Heart left ventricle (tissue), 16 donors: ENCODE data around the gene PTPRD. TPM values are rescaled to one million over a fixed set of nuclear protein-coding genes. Genes with fewer than 3 reads are reported as not detected.
A peak's percentile ranks its signal among the peaks of the same experiment; 100 is the strongest.
"Not testable (repeated sequence)": the region's sequence is repeated elsewhere in the genome, so short reads cannot be mapped to it uniquely, and the experiment has no call there.

ENCODE experiments used
- ATAC-seq, 4 donors: fragments of 200-7000 bp; cut with Tn5 transposase; one replicate each; pipeline ENCODE4 v1.9.1; 2020 to 2022; ENCODE audit warnings: moderate library complexity in 4 of 4, mild to moderate bottlenecking in 3 of 4, moderate number of reproducible peaks in 1 of 4
- DNase-seq, 5 donors: peaks; one replicate each; pipeline ENCODE4 v3.0.0-alpha.2; 2020
- H3K27ac ChIP-seq, 12 donors: fragments of 200-600 bp; sonication (generic) in 4 of 12; one replicate each; pipeline versions ENCODE4 v1.5.0 to v1.8.0; 2016 to 2022; ENCODE audit warnings: mild to moderate bottlenecking in 2 of 12
- H3K27me3 ChIP-seq, 9 donors: fragments of 200-600 bp; sonication (generic) in 2 of 9; one replicate each; pipeline versions ENCODE4 v1.5.1 to v1.8.0; 2016 to 2022; ENCODE audit warnings: mild to moderate bottlenecking in 3 of 9
- H3K36me3 ChIP-seq, 9 donors: fragments of 200-600 bp; sonication (generic) in 2 of 9; one replicate each; pipeline versions ENCODE4 v1.5.0 to v1.8.0; 2018 to 2022; ENCODE audit warnings: mild to moderate bottlenecking in 2 of 9
- H3K4me1 ChIP-seq, 12 donors: fragments of 200-600 bp; sonication (generic) in 4 of 12; one replicate each; pipeline versions ENCODE4 v1.5.0 to v1.8.0; 2016 to 2022; ENCODE audit warnings: mild to moderate bottlenecking in 3 of 12
- H3K4me3 ChIP-seq, 12 donors: fragments of 200-600 bp; sonication (generic) in 4 of 12; one replicate each; pipeline versions ENCODE4 v1.5.0 to v1.8.0; 2017 to 2022; ENCODE audit warnings: mild to moderate bottlenecking in 9 of 12, moderate library complexity in 4 of 12
- H3K9me3 ChIP-seq, 12 donors: fragments of 200-600 bp; sonication (generic) in 4 of 12; one replicate each; pipeline versions ENCODE4 v1.5.0 to v1.8.0; 2016 to 2022; ENCODE audit warnings: mild to moderate bottlenecking in 1 of 12
- POLR2A ChIP-seq, 2 donors: fragments of 450-650 bp; IDR thresholded peaks; one replicate each; pipeline ENCODE4 v1.6.1; 2017; ENCODE audit warnings: antibody characterized with exemption in 2 of 2, mild to moderate bottlenecking in 2 of 2, moderate library complexity in 2 of 2
- WGBS, 4 donors: extraction: QIAGEN DNeasy Blood & Tissue Kit in 2 of 4; methylation state at CpG; one replicate each; pipeline versions ENCODE4 v1.1.5 to v1.1.7; 2013 to 2018; 5-methylcytosine and 5-hydroxymethylcytosine counted together
- intact Hi-C, 10 donors: fragments of 100-400 bp; cut with DNase I; formaldehyde crosslinking; loops; one replicate each; pipeline versions ENCODE4 v1.11.1 to v1.14.2; 2022
- polyA plus RNA-seq, 2 donors: library from polyadenylated mRNA; stranded (reverse); fragments of 200-250 nt; gene quantifications; one replicate each; pipeline ENCODE4 v1.2.3, GENCODE V29; 2013
- total RNA-seq, 9 donors: library from RNA; depleted of rRNA in 2 of 9; stranded (reverse); fragments of >200 nt in 2 of 9; fragmentation: NEBNext Ultra II Directional in 3 of 9; extraction: Animal tissue kit (Norgen Biotek cat#: 25700) in 3 of 9; gene quantifications; one replicate each; pipeline versions ENCODE4 v1.1.0 to v1.2.4, GENCODE V29; 2016 to 2023
- TF ChIP-seq, protein P1 (sequence below), 12 donors: fragments of 200-600 bp; sonication (generic) in 4 of 12; IDR thresholded peaks; one replicate each; pipeline versions ENCODE4 v1.5.0 to v1.8.0; 2018 to 2022; ENCODE audit warnings: antibody characterized with exemption in 12 of 12, mild to moderate bottlenecking in 5 of 12
- donor health status: ischemic (EF 13 %, LVEDD 7.1; RV severe dilation, severe dysfunction).
- donor health status: healthy with polysubstance abuse.
- donor health status: DM: no; HTN: yes; CAD: no.
- donor health status: DM: no; HTN: no; CAD: no.
- donor health status: ischemic (EF 25% LVEDD 6.9; RV normal size, moderate dysfunction).
- donor health status: ischemic (EF 25% LVEDD 5.7; RV mildly dilated, moderate dysfunction).
- donor health status: healthy.
- donor health status: DM: yes; HTN: yes; CAD: no.
- donor health status: ischemic (EF 35%, LVEDD 5.7; RV mildly dilated, moderate dysfunction).
- donor health status: nonischemic (EF 11% LVEDD 7.7; RV severe dilation, severe dysfunction).
- donor health status: DM: yes; HTN: yes; CAD: no.
- donor health status: PGD.
- donor health status: ischemic (EF 29% LVEDD 5.4; RV normal size, mild dysfunction).
- donor health status: nonischemic (EF 23%, LVEDD 6.1; RV moderate dilation, normal function).

PTPRD gene
- total and polyA plus RNA-seq, 11 donors: 1.4 to 25.3 (median 15.1) TPM

GRCh38 chr9:9045572-9045971, 1567.2 kb downstream of the PTPRD start:
- no peak overlapping the region for H3K4me3 ChIP-seq
- no peak for TF ChIP-seq POLR2A (IDR thresholded peaks at IDR 0.05)
- TF ChIP-seq, protein P1, sequence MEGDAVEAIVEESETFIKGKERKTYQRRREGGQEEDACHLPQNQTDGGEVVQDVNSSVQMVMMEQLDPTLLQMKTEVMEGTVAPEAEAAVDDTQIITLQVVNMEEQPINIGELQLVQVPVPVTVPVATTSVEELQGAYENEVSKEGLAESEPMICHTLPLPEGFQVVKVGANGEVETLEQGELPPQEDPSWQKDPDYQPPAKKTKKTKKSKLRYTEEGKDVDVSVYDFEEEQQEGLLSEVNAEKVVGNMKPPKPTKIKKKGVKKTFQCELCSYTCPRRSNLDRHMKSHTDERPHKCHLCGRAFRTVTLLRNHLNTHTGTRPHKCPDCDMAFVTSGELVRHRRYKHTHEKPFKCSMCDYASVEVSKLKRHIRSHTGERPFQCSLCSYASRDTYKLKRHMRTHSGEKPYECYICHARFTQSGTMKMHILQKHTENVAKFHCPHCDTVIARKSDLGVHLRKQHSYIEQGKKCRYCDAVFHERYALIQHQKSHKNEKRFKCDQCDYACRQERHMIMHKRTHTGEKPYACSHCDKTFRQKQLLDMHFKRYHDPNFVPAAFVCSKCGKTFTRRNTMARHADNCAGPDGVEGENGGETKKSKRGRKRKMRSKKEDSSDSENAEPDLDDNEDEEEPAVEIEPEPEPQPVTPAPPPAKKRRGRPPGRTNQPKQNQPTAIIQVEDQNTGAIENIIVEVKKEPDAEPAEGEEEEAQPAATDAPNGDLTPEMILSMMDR (IDR thresholded peaks at IDR 0.05): no peak
- DNase-seq (no peak), ATAC-seq (no peak)
- no peaks in the 10 kb centered on the region for H3K36me3 ChIP-seq
- 51 to 80% (median 62%) methylated on average over 2 of the region's 2 CpGs for WGBS, 4 donors
- no peaks in the 10 kb centered on the region for H3K9me3 ChIP-seq
- no peak overlapping the region for H3K27ac ChIP-seq
- no peaks in the 10 kb centered on the region for H3K27me3 ChIP-seq
- H3K4me1 ChIP-seq: no peaks in the 10 kb centered on the region
- intact Hi-C loops: no loop called here

- Histone ChIP-seq H3K36me3 (no peaks in the 10 kb centered on the region), H3K27ac (no peak overlapping the region), H3K27me3 (no peaks in the 10 kb centered on the region), H3K9me3 (no peaks in the 10 kb centered on the region), H3K4me1 (no peaks in the 10 kb centered on the region), H3K4me3 (no peak overlapping the region)
- 40 to 53% (median 45%) methylated on average over 4 of the region's 4 CpGs for WGBS, 4 donors
- ATAC-seq (no peak), DNase-seq (no peak)
- TF ChIP-seq, protein P1 (IDR thresholded peaks at IDR 0.05): no peak
- no peak for TF ChIP-seq POLR2A (IDR thresholded peaks at IDR 0.05)
- intact Hi-C loops: no loop called here
Observed at GRCh38 chr9:9045072-9045471, 1567.7 kb downstream of the PTPRD start.

DNA sequence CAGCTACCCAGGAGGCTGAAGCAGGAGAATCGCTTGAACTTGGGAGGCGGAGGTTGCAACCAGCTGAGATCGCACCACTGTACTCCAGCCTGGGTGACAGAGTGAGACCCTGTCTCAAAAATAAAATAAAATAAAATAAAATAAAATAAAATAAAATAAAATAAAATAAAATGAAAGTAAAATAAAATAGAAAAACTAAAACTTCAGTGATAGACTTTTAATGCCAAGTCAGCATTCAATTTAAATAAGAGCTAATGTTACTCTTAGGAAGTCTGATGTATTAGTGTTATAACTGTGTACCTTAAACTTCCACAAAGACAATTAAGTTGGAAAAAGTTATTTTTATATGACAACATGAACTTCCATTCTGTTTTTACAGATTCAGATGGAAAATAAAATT, 1569.0 kb downstream of the PTPRD start:
- intact Hi-C loops, H3K27me3 ChIP-seq, ATAC-seq, H3K4me3 ChIP-seq, H3K9me3 ChIP-seq, DNase-seq, H3K36me3 ChIP-seq, H3K27ac ChIP-seq, H3K4me1 ChIP-seq: not testable (repeated sequence)
- 96 to 98% (median 96%) methylated on average over 3 of the region's 3 CpGs for WGBS, 4 donors

DNA sequence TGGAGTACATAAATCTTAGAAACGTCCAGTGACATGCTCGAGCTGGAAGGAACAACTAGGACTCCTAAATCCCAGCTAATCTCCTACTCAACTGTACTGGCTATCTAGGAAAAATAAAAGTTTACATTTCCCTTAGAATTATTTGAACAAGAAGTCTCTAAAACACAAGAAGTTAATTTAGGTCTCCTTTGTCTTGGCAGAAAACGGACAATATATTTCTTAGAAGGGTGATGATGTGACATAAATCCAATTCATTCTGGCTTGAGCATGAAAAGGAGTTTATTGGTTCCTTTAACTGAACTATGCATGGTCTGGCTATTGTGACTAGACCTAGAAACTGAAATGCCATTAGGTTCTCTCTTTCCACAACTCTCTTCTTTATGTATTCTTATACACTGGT, 1571.0 kb downstream of the PTPRD start:
- Histone ChIP-seq H3K4me1 (no peaks in the 10 kb centered on the region), H3K27ac (no peak overlapping the region), H3K9me3 (no peaks in the 10 kb centered on the region), H3K36me3 (no peaks in the 10 kb centered on the region), H3K27me3 (no peaks in the 10 kb centered on the region), H3K4me3 (no peak overlapping the region)
- no peak for DNase-seq
- intact Hi-C loops: no loop called here
- no peak for ATAC-seq
- TF ChIP-seq, protein P1 (IDR thresholded peaks at IDR 0.05): no peak
- TF ChIP-seq POLR2A (IDR thresholded peaks at IDR 0.05): no peak
- 66 to 77% (median 74%) methylated on average over 3 of the region's 3 CpGs for WGBS, 4 donors

DNA sequence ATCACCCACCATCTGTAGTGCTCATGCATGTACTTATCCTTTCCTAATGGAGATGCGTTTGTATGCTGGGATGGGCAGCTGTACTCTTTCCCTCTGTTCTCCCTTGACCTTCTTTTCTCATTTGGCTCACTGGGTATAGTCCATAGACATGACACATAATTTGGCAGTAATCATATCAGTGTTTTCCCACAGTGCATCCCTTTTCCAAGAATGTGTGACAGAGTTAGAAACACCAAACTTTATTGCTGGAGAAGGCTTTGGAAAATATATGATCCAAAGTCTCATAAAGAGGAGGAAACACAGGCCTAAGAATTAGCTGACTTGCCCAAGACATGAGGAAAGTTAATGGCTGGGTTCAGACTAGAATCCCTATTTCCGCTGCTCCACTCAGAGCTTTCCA, 1579.8 kb downstream of the PTPRD start:
- Histone ChIP-seq H3K9me3 (peaks cover 0 to 4% (median 0%) of the 10 kb centered on the region in 12 donors), H3K27me3 (no peaks in the 10 kb centered on the region), H3K4me3 (no peak overlapping the region), H3K36me3 (no peaks in the 10 kb centered on the region), H3K27ac (peak overlapping the region in 1 of 12 donors; percentile 48), H3K4me1 (peaks cover 0 to 10% (median 0%) of the 10 kb centered on the region in 12 donors)
- no peak for DNase-seq
- ATAC-seq: peak; percentile 62 to 83 (median 69)
- intact Hi-C loops: no loop called here
- WGBS, 4 donors: 69 to 77% (median 74%) methylated on average over 2 of the region's 2 CpGs
- TF ChIP-seq POLR2A (IDR thresholded peaks at IDR 0.05): no peak
- TF ChIP-seq, protein P1 (IDR thresholded peaks at IDR 0.05): no peak
